Left renal pelvis (tissue), 4 donors: ENCODE results near the gene ZNF100. TPM values are rescaled to one million over a fixed set of nuclear protein-coding genes. Genes with fewer than 3 reads are reported as not detected.
"Not testable (repeated sequence)": the region's sequence is repeated elsewhere in the genome, so short reads cannot be mapped to it uniquely, and the experiment has no call there.

Experiments
- DNase-seq, 4 donors: peaks; one replicate each; pipeline ENCODE4 v3.0.0-alpha.2; 2013; ENCODE audit warnings: low read depth in 4 of 4, low spot score in 3 of 4
- polyA plus RNA-seq, 4 donors: library from polyadenylated mRNA; unstranded; fragments of 120-200 nt; gene quantifications; one replicate each; pipeline ENCODE4 v1.2.1, GENCODE V29; 2013; ENCODE audit not compliant: insufficient read length in 4 of 4

ZNF100 gene
- 10 to 100 TPM; 16.9 to 22.3 (median 18.5) TPM for polyA plus RNA-seq

GRCh38 chr19:21767065-21767800, at the start of gene ZNF100:
Gene ZNF100, minus strand, starts transcription at chr19:21767579. Its CDS starts 150 bp downstream, at chr19:21767429.
- DNase-seq = peak; percentile 82 to 88 (median 86)

GRCh38 chr19:21812448-21812847, 45.1 kb upstream of the ZNF100 start:
- no peak for DNase-seq

GRCh38 chr19:21808400-21809000, 41.1 kb upstream of the ZNF100 start:
- DNase-seq = not testable (repeated sequence)

GRCh38 chr19:21789466-21790085, 22.2 kb upstream of the ZNF100 start:
- DNase-seq = peak in 2 of 4 donors; percentile 18 to 32

- DNase-seq = no peak
Observed at GRCh38 chr19:21786936-21787335, 19.6 kb upstream of the ZNF100 start.

GRCh38 chr19:21775792-21776191, 8.4 kb upstream of the ZNF100 start:
- not testable (repeated sequence) for DNase-seq

- not testable (repeated sequence) for DNase-seq
Observed at GRCh38 chr19:21766705-21767064, 694 bp downstream of the ZNF100 start.

- DNase-seq = no peak
Observed at GRCh38 chr19:21765151-21765550, 2.2 kb downstream of the ZNF100 start.

GRCh38 chr19:21761547-21761946, 5.8 kb downstream of the ZNF100 start:
- DNase-seq = not testable (repeated sequence)

GRCh38 chr19:21758296-21758695, 9.1 kb downstream of the ZNF100 start:
- DNase-seq = no peak

GRCh38 chr19:21755555-21755954, 11.8 kb downstream of the ZNF100 start:
- not testable (repeated sequence) for DNase-seq

GRCh38 chr19:21751384-21751783, 16.0 kb downstream of the ZNF100 start:
- DNase-seq = no peak

GRCh38 chr19:21750586-21751128, 16.7 kb downstream of the ZNF100 start:
- no peak for DNase-seq

- no peak for DNase-seq
Observed at GRCh38 chr19:21749090-21749489, 18.3 kb downstream of the ZNF100 start.

GRCh38 chr19:21748088-21748487, 19.3 kb downstream of the ZNF100 start:
- DNase-seq = no peak

GRCh38 chr19:21740559-21740958, 26.8 kb downstream of the ZNF100 start:
- no peak for DNase-seq

- not testable (repeated sequence) for DNase-seq
Observed at GRCh38 chr19:21726942-21727747, 40.2 kb downstream of the ZNF100 start.

GRCh38 chr19:21713761-21714160, 53.6 kb downstream of the ZNF100 start:
- no peak for DNase-seq

GRCh38 chr19:21709464-21709863, 57.9 kb downstream of the ZNF100 start:
- no peak for DNase-seq

GRCh38 chr19:21707878-21708277, 59.5 kb downstream of the ZNF100 start:
- not testable (repeated sequence) for DNase-seq

GRCh38 chr19:21707065-21707464, 60.3 kb downstream of the ZNF100 start:
- DNase-seq = no peak
